ENCODE results near the gene RPL13. TPM values are rescaled to one million over a fixed set of nuclear protein-coding genes. Genes with fewer than 3 reads are reported as not detected.

The RPL13 gene
- total RNA-seq, 1 experiment from 2014 or later, result 2,846 TPM

DNA sequence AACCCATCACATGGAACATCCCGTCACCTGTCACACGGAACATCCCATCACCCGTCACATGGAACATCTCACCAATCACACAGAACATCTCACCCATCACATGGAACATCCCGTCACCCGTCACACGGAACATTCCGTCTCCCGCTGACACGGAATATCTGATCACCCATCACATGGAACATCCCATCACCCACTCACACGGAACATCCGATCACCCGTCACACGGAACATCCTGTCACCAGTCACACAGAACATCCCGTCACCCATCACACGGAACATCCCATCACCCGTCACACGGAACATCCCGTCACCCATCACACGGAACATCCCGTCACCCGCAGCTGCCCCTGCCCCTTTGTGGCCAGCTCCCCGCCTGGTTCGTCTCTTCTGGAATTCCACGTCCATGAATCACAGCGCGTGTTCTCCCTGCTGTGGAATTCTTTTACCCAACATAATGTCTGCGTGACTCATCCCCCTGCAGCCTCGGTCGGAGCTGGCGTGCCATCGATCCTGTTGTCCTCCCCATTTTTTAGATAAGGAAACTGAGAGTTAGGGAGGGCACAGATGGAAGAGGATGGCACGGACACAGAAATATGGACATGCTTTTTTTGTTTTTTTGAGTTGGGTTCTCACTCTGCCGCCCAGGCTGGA lies 20.7 kb downstream of the RPL13 start:
- Histone ChIP-seq H3K4me3 (ENCODE audit: low read depth, low read length) (no peak overlapping the region), H3K27me3 (replicated peaks; ENCODE audit: control insufficient read depth, insufficient read depth, low read length) (no peaks in the 10 kb centered on the region), H3K4me1 (no peaks in the 10 kb centered on the region), H3K9me3 (no peaks in the 10 kb centered on the region), H3K36me3 (ENCODE audit: control insufficient read depth, insufficient read depth, low read length) (peaks cover 4% of the 10 kb centered on the region)
- ChIA-PET POLR2A (no interaction called here), CTCF (no interaction called here)
- Mint-ChIP-seq H3K4me3 (ENCODE audit: unreplicated experiment) (no peak overlapping the region), H3K27ac (ENCODE audit: unreplicated experiment) (no peak overlapping the region), H3K36me3 (ENCODE audit: insufficient read depth, unreplicated experiment) (peaks cover 24% of the 10 kb centered on the region), H3K4me1 (ENCODE audit: low read depth, unreplicated experiment) (no peaks in the 10 kb centered on the region), H3K9me3 (ENCODE audit: unreplicated experiment) (no peaks in the 10 kb centered on the region), H3K27me3 (ENCODE audit: insufficient read depth, unreplicated experiment) (no peaks in the 10 kb centered on the region)
- no peak for DNase-seq
- TSS peak; percentile 14 for BruUV-seq (replicated peaks)
- intact Hi-C loops (cut with micrococcal nuclease; ENCODE audit: unreplicated experiment), result no loop called here
- TF ChIP-seq, protein P1, sequence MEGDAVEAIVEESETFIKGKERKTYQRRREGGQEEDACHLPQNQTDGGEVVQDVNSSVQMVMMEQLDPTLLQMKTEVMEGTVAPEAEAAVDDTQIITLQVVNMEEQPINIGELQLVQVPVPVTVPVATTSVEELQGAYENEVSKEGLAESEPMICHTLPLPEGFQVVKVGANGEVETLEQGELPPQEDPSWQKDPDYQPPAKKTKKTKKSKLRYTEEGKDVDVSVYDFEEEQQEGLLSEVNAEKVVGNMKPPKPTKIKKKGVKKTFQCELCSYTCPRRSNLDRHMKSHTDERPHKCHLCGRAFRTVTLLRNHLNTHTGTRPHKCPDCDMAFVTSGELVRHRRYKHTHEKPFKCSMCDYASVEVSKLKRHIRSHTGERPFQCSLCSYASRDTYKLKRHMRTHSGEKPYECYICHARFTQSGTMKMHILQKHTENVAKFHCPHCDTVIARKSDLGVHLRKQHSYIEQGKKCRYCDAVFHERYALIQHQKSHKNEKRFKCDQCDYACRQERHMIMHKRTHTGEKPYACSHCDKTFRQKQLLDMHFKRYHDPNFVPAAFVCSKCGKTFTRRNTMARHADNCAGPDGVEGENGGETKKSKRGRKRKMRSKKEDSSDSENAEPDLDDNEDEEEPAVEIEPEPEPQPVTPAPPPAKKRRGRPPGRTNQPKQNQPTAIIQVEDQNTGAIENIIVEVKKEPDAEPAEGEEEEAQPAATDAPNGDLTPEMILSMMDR (IDR thresholded peaks at IDR 0.05; ENCODE audit: insufficient read depth in 1 of 2, low read depth in 1 of 2, low read length in 1 of 2, severe bottlenecking in 1 of 2, unreplicated experiment in 1 of 2), result no peak

DNA sequence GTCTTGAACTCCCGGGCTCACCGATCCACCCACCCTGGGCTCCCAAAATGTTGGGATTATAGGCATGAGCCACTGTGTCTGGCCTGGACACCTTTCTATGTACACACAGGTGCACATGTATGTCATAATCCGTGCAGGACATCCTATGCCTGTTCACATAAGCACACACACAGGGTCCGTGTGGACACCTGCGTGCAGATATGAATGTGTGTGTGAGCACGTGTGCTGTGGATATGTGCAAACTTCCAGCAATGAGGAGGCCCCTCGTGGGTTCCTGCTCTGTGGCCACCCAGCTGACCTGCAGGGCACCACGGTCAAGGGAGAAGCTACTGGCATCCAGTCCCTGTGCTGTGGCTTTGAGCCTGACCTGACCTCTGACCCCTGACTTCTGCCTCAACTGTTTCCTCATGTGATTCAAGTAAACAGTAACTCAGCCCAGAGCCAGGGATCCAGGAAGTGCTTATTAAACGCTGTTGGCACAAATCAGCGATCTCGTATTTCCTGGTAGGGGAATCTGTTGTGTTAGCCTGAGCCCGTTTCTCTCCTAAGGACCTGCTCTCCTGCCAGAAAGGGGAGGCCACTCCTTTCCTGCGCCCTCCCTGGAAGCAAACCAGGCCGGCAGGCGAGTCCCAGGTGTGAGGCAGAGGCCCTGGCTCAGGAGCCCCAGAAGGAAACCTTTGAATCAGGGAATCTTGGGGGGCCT lies 21.5 kb downstream of the RPL13 start:
- Mint-ChIP-seq H3K27me3 (ENCODE audit: insufficient read depth, unreplicated experiment) (no peaks in the 10 kb centered on the region), H3K4me3 (ENCODE audit: unreplicated experiment) (no peak overlapping the region), H3K4me1 (ENCODE audit: low read depth, unreplicated experiment) (no peaks in the 10 kb centered on the region), H3K9me3 (ENCODE audit: unreplicated experiment) (no peaks in the 10 kb centered on the region), H3K27ac (ENCODE audit: unreplicated experiment) (no peak overlapping the region), H3K36me3 (ENCODE audit: insufficient read depth, unreplicated experiment) (peaks cover 31% of the 10 kb centered on the region)
- no peaks in the 10 kb centered on the region for H3K27me3 ChIP-seq (replicated peaks; ENCODE audit: control insufficient read depth, insufficient read depth, low read length)
- no TSS peak for BruUV-seq (replicated peaks)
- TF ChIP-seq, protein P1 (IDR thresholded peaks at IDR 0.05; ENCODE audit: insufficient read depth in 1 of 2, low read depth in 1 of 2, low read length in 1 of 2, severe bottlenecking in 1 of 2, unreplicated experiment in 1 of 2), result no peak
- H3K4me3 ChIP-seq (ENCODE audit: low read depth, low read length), result no peak overlapping the region
- H3K4me1 ChIP-seq, result no peaks in the 10 kb centered on the region
- CTCF ChIA-PET, result no interaction called here
- peaks cover 7% of the 10 kb centered on the region for H3K9me3 ChIP-seq
- POLR2A ChIA-PET, result no interaction called here
- H3K36me3 ChIP-seq (ENCODE audit: control insufficient read depth, insufficient read depth, low read length), result peaks cover 7% of the 10 kb centered on the region
- intact Hi-C loops (cut with micrococcal nuclease; ENCODE audit: unreplicated experiment), result no loop called here
- DNase-seq, result no peak

DNA sequence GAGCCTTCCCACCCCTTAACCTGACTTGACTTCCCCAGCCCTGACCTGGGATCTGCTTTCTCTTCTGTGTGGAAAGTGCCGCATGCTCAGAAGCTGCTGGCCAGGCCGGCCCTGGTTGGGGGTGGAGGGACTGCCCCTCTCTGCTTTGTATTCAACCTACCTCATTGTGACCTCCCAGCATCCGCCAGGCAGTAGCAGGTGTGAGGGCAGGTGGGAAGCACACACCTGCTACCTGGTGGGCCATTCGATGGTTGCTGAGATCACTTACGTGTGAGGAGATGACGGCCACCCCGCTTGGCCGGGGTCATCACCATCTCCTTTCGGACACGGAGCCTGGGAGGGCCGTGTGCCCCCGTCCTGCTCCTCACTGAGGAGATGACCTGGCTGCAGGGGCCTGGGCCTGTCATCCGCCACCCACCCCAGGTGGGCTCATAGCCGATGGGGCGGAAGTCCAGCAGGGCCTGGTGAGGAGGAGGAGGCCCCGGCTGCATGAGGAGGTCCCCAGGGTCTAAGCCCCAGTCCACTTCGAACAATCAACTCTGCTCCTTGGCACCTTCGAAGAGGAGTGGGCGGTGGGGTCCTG lies 22.2 kb downstream of the RPL13 start:
- H3K4me3 Mint-ChIP-seq (ENCODE audit: unreplicated experiment), result no peak overlapping the region
- Histone ChIP-seq H3K4me3 (ENCODE audit: low read depth, low read length) (no peak overlapping the region), H3K36me3 (ENCODE audit: control insufficient read depth, insufficient read depth, low read length) (peaks cover 7% of the 10 kb centered on the region), H3K27me3 (replicated peaks; ENCODE audit: control insufficient read depth, insufficient read depth, low read length) (no peaks in the 10 kb centered on the region), H3K4me1 (no peaks in the 10 kb centered on the region), H3K9me3 (peaks cover 10% of the 10 kb centered on the region)
- H3K4me1 Mint-ChIP-seq (ENCODE audit: low read depth, unreplicated experiment), result no peaks in the 10 kb centered on the region
- DNase-seq, result no peak
- ChIA-PET POLR2A (no interaction called here), CTCF (no interaction called here)
- intact Hi-C loops (cut with micrococcal nuclease; ENCODE audit: unreplicated experiment), result no loop called here
- H3K27ac Mint-ChIP-seq (ENCODE audit: unreplicated experiment), result no peak overlapping the region
- TF ChIP-seq, protein P1 (IDR thresholded peaks at IDR 0.05; ENCODE audit: insufficient read depth in 1 of 2, low read depth in 1 of 2, low read length in 1 of 2, severe bottlenecking in 1 of 2, unreplicated experiment in 1 of 2), result no peak
- peaks cover 31% of the 10 kb centered on the region for H3K36me3 Mint-ChIP-seq (ENCODE audit: insufficient read depth, unreplicated experiment)
- no peaks in the 10 kb centered on the region for H3K9me3 Mint-ChIP-seq (ENCODE audit: unreplicated experiment)
- no peaks in the 10 kb centered on the region for H3K27me3 Mint-ChIP-seq (ENCODE audit: insufficient read depth, unreplicated experiment)
- no TSS peak for BruUV-seq (replicated peaks)
